ENCODE measurements around the gene POLR1B.
"Not testable (repeated sequence)": the region's sequence is repeated elsewhere in the genome, so short reads cannot be mapped to it uniquely, and the experiment has no call there.

The POLR1B gene

GRCh38 chr2:112520234-112520783, 22.0 kb upstream of the POLR1B start:
- Histone ChIP-seq H3F3A (ENCODE audit: low read depth) (no peaks in the 10 kb centered on the region), H3K27me3 (ENCODE audit: insufficient read depth, low read length, poor library complexity, severe bottlenecking) (no peaks in the 10 kb centered on the region), H4K20me1 (ENCODE audit: insufficient read depth, low read length, poor library complexity, severe bottlenecking) (no peaks in the 10 kb centered on the region), H3K4me1 (ENCODE audit: insufficient read depth, low read length, poor library complexity, severe bottlenecking) (no peaks in the 10 kb centered on the region), H3K9ac (ENCODE audit: low read depth, low read length, poor library complexity, severe bottlenecking) (no peak overlapping the region), H3K79me2 (ENCODE audit: insufficient read depth, low read length) (no peaks in the 10 kb centered on the region), H3K4me3 (ENCODE audit: low read length, poor library complexity, severe bottlenecking) (no peak overlapping the region), H3K9me2 (replicated peaks; ENCODE audit: low read depth, low read length) (no peaks in the 10 kb centered on the region), H3K36me3 (ENCODE audit: insufficient read depth, low read length) (peaks cover 39% of the 10 kb centered on the region; the same call in 1 of the 2 replicates), H3K4me2 (ENCODE audit: low read depth, low read length, poor library complexity, severe bottlenecking) (no peak overlapping the region), H2AFZ (ENCODE audit: low read length) (no peak overlapping the region), H3K9me3 (ENCODE audit: insufficient read depth, low read depth, low read length) (no peaks in the 10 kb centered on the region)
- no peak for TF ChIP-seq EZH2phosphoT487 (IDR thresholded peaks at IDR 0.05; ENCODE audit: borderline replicate concordance)
- TF ChIP-seq, protein P1, sequence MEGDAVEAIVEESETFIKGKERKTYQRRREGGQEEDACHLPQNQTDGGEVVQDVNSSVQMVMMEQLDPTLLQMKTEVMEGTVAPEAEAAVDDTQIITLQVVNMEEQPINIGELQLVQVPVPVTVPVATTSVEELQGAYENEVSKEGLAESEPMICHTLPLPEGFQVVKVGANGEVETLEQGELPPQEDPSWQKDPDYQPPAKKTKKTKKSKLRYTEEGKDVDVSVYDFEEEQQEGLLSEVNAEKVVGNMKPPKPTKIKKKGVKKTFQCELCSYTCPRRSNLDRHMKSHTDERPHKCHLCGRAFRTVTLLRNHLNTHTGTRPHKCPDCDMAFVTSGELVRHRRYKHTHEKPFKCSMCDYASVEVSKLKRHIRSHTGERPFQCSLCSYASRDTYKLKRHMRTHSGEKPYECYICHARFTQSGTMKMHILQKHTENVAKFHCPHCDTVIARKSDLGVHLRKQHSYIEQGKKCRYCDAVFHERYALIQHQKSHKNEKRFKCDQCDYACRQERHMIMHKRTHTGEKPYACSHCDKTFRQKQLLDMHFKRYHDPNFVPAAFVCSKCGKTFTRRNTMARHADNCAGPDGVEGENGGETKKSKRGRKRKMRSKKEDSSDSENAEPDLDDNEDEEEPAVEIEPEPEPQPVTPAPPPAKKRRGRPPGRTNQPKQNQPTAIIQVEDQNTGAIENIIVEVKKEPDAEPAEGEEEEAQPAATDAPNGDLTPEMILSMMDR (conservative IDR thresholded peaks at IDR 0.05; ENCODE audit: low read length), result no peak

- TF ChIP-seq, protein P1 (conservative IDR thresholded peaks at IDR 0.05; ENCODE audit: low read length), result no peak
- TF ChIP-seq EZH2phosphoT487 (IDR thresholded peaks at IDR 0.05; ENCODE audit: borderline replicate concordance), result no peak
- H3K79me2 ChIP-seq (ENCODE audit: insufficient read depth, low read length), result no peaks in the 10 kb centered on the region
- no peaks in the 10 kb centered on the region for H3K9me2 ChIP-seq (replicated peaks; ENCODE audit: low read depth, low read length)
- no peaks in the 10 kb centered on the region for H3K9me3 ChIP-seq (ENCODE audit: insufficient read depth, low read depth, low read length)
- no peaks in the 10 kb centered on the region for H3F3A ChIP-seq (ENCODE audit: low read depth)
- H3K4me3 ChIP-seq (ENCODE audit: low read length, poor library complexity, severe bottlenecking), result no peak overlapping the region
- peaks cover 35% of the 10 kb centered on the region; the same call in 1 of the 2 replicates for H3K36me3 ChIP-seq (ENCODE audit: insufficient read depth, low read length)
- H4K20me1 ChIP-seq (ENCODE audit: insufficient read depth, low read length, poor library complexity, severe bottlenecking), result no peaks in the 10 kb centered on the region
- H3K4me2 ChIP-seq (ENCODE audit: low read depth, low read length, poor library complexity, severe bottlenecking), result no peak overlapping the region
- no peak overlapping the region for H3K9ac ChIP-seq (ENCODE audit: low read depth, low read length, poor library complexity, severe bottlenecking)
- no peak overlapping the region for H2AFZ ChIP-seq (ENCODE audit: low read length)
- H3K27me3 ChIP-seq (ENCODE audit: insufficient read depth, low read length, poor library complexity, severe bottlenecking), result no peaks in the 10 kb centered on the region
- H3K4me1 ChIP-seq (ENCODE audit: insufficient read depth, low read length, poor library complexity, severe bottlenecking), result no peaks in the 10 kb centered on the region
These were observed 18.9 kb upstream of the POLR1B start for GRCh38 chr2:112523291-112523777.

- not testable (repeated sequence) for H3K79me2 ChIP-seq (ENCODE audit: insufficient read depth, low read length); H3F3A ChIP-seq (ENCODE audit: low read depth); H3K4me1 ChIP-seq (ENCODE audit: insufficient read depth, low read length, poor library complexity, severe bottlenecking); H3K4me3 ChIP-seq (ENCODE audit: low read length, poor library complexity, severe bottlenecking); H3K27me3 ChIP-seq (ENCODE audit: insufficient read depth, low read length, poor library complexity, severe bottlenecking); H3K4me2 ChIP-seq (ENCODE audit: low read depth, low read length, poor library complexity, severe bottlenecking); H2AFZ ChIP-seq (ENCODE audit: low read length); H3K9ac ChIP-seq (ENCODE audit: low read depth, low read length, poor library complexity, severe bottlenecking); H3K9me3 ChIP-seq (ENCODE audit: insufficient read depth, low read depth, low read length); H4K20me1 ChIP-seq (ENCODE audit: insufficient read depth, low read length, poor library complexity, severe bottlenecking); H3K9me2 ChIP-seq (replicated peaks; ENCODE audit: low read depth, low read length)
- H3K36me3 ChIP-seq (ENCODE audit: insufficient read depth, low read length), result peaks cover 39% of the 10 kb centered on the region; the same call in 1 of the 2 replicates
These were observed 18.0 kb upstream of the POLR1B start for GRCh38 chr2:112524276-112524675.

- Histone ChIP-seq H3K4me2 (ENCODE audit: low read depth, low read length, poor library complexity, severe bottlenecking) (no peak overlapping the region), H2AFZ (ENCODE audit: low read length) (no peak overlapping the region), H3K4me1 (ENCODE audit: insufficient read depth, low read length, poor library complexity, severe bottlenecking) (no peaks in the 10 kb centered on the region), H4K20me1 (ENCODE audit: insufficient read depth, low read length, poor library complexity, severe bottlenecking) (no peaks in the 10 kb centered on the region), H3K9me3 (ENCODE audit: insufficient read depth, low read depth, low read length) (no peaks in the 10 kb centered on the region), H3K9me2 (replicated peaks; ENCODE audit: low read depth, low read length) (no peaks in the 10 kb centered on the region), H3K4me3 (ENCODE audit: low read length, poor library complexity, severe bottlenecking) (no peak overlapping the region), H3K27me3 (ENCODE audit: insufficient read depth, low read length, poor library complexity, severe bottlenecking) (no peaks in the 10 kb centered on the region), H3F3A (ENCODE audit: low read depth) (no peaks in the 10 kb centered on the region), H3K36me3 (ENCODE audit: insufficient read depth, low read length) (peaks cover 41% of the 10 kb centered on the region; the same call in 1 of the 2 replicates), H3K9ac (ENCODE audit: low read depth, low read length, poor library complexity, severe bottlenecking) (no peak overlapping the region), H3K79me2 (ENCODE audit: insufficient read depth, low read length) (no peaks in the 10 kb centered on the region)
- no peak for TF ChIP-seq EZH2phosphoT487 (IDR thresholded peaks at IDR 0.05; ENCODE audit: borderline replicate concordance)
- TF ChIP-seq, protein P1 (conservative IDR thresholded peaks at IDR 0.05; ENCODE audit: low read length), result no peak
These were observed 13.7 kb upstream of the POLR1B start for GRCh38 chr2:112528541-112528940.

All from Loucy (cell line).